CD14-positive monocyte (primary cell): ENCODE data around the gene TEX261. TPM values are rescaled to one million over a fixed set of nuclear protein-coding genes. Genes with fewer than 3 reads are reported as not detected.

ENCODE experiments used
- DNase-seq, 3 donors: peaks; one replicate each; pipeline ENCODE4 v3.0.0-alpha.2; 2011 to 2022
- H2AFZ ChIP-seq: 2 replicates; pipeline ENCODE4 v1.6.0; 2012; ENCODE audit warnings: mild to moderate bottlenecking, low read depth, low read length, inconsistent platforms; ENCODE audit not compliant: insufficient read depth, poor library complexity, severe bottlenecking
- H3K27ac ChIP-seq, 2 donors: 1 replicate in 1 of 2; 2 replicates in 1 of 2; pipeline ENCODE4 v1.5.1; 2012 to 2013; ENCODE audit warnings: low read length in 2 of 2, control low read depth in 1 of 2, inconsistent platforms in 1 of 2, low read depth in 1 of 2, mild to moderate bottlenecking in 1 of 2
- H3K27me3 ChIP-seq, 2 donors: one replicate each; pipeline versions ENCODE4 v1.6.0 to v1.6.1; 2011 to 2013; ENCODE audit warnings: low read length in 2 of 2; ENCODE audit not compliant: control insufficient read depth in 2 of 2, insufficient read depth in 2 of 2
- H3K36me3 ChIP-seq, 2 donors: replicated peaks in 1 of 2; 1 replicate in 1 of 2; 2 replicates in 1 of 2; pipeline versions ENCODE4 v1.5.1 to v1.6.1; 2012 to 2013; ENCODE audit warnings: low read length in 2 of 2, control low read depth in 1 of 2, inconsistent platforms in 1 of 2, mild to moderate bottlenecking in 1 of 2; ENCODE audit not compliant: insufficient read depth in 2 of 2, control insufficient read depth in 1 of 2
- H3K4me1 ChIP-seq, 2 donors: 1 replicate in 1 of 2; 2 replicates in 1 of 2; pipeline versions ENCODE4 v1.5.1 to v1.6.1; 2012 to 2013; ENCODE audit warnings: low read length in 2 of 2, control low read depth in 1 of 2, inconsistent platforms in 1 of 2, mild to moderate bottlenecking in 1 of 2, moderate library complexity in 1 of 2; ENCODE audit not compliant: insufficient read depth in 2 of 2, control insufficient read depth in 1 of 2
- H3K4me2 ChIP-seq: replicated peaks from 2 replicates; pipeline ENCODE3; 2012; ENCODE audit warnings: low read length, moderate library complexity, mild to moderate bottlenecking; ENCODE audit not compliant: poor library complexity, severe bottlenecking; ENCODE audit errors: extremely low read depth
- H3K4me3 ChIP-seq, 3 experiments: fragments of 200-600 bp in 1 of 3; sonication (generic) in 1 of 3; replicated peaks in 1 of 3; 1 replicate in 2 of 3; 2 replicates in 1 of 3; pipeline ENCODE4 v1.5.1; 2011 to 2013; ENCODE audit warnings: low read length in 3 of 3, mild to moderate bottlenecking in 3 of 3, control low read depth in 2 of 3, low read depth in 2 of 3, inconsistent platforms in 1 of 3, moderate library complexity in 1 of 3
- H3K79me2 ChIP-seq: 2 replicates; pipeline ENCODE4 v1.6.0; 2012; ENCODE audit warnings: mild to moderate bottlenecking, control low read depth, inconsistent platforms, low read length, moderate library complexity; ENCODE audit not compliant: insufficient read depth
- H3K9ac ChIP-seq: 2 replicates; pipeline ENCODE4 v1.6.0; 2017; ENCODE audit warnings: low read length, mild to moderate bottlenecking; ENCODE audit not compliant: insufficient read depth, poor library complexity, severe bottlenecking
- H3K9me3 ChIP-seq, 2 donors: replicated peaks in 1 of 2; 1 replicate in 1 of 2; 2 replicates in 1 of 2; pipeline versions ENCODE4 v1.5.1 to v1.6.1; 2012 to 2013; ENCODE audit warnings: low read length in 2 of 2, control low read depth in 1 of 2; ENCODE audit not compliant: control insufficient read depth in 1 of 2, insufficient read depth in 1 of 2
- H4K20me1 ChIP-seq: 2 replicates; pipeline ENCODE4 v1.6.0; 2012; ENCODE audit warnings: mild to moderate bottlenecking, low read length, control low read depth, moderate library complexity; ENCODE audit not compliant: insufficient read depth
- H3K27ac Mint-ChIP-seq, 7 donors: one replicate each; pipeline ENCODE4 v1.8.0; 2020; ENCODE audit warnings: mild to moderate bottlenecking in 7 of 7, mixed read lengths in 7 of 7, moderate library complexity in 6 of 7, inconsistent platforms in 2 of 7
- H3K27me3 Mint-ChIP-seq, 3 donors: one replicate each; pipeline ENCODE4 v1.8.0; 2021 to 2022; ENCODE audit warnings: low read depth in 3 of 3, mild to moderate bottlenecking in 3 of 3, mixed read lengths in 3 of 3, moderate library complexity in 3 of 3, inconsistent platforms in 1 of 3
- H3K36me3 Mint-ChIP-seq, 2 donors: one replicate each; pipeline ENCODE4 v1.8.0; 2020; ENCODE audit warnings: mixed read lengths in 2 of 2, inconsistent platforms in 1 of 2, mild to moderate bottlenecking in 1 of 2
- H3K4me1 Mint-ChIP-seq: one replicate; pipeline ENCODE4 v1.8.0; 2020; ENCODE audit warnings: mild to moderate bottlenecking, mixed read lengths
- H3K4me3 Mint-ChIP-seq, 2 donors: one replicate each; pipeline ENCODE4 v1.8.0; 2020; ENCODE audit warnings: mild to moderate bottlenecking in 2 of 2, mixed read lengths in 2 of 2, moderate library complexity in 1 of 2
- H3K9me3 Mint-ChIP-seq, 7 donors: one replicate each; pipeline ENCODE4 v1.8.0; 2020 to 2022; ENCODE audit warnings: mixed read lengths in 7 of 7, mild to moderate bottlenecking in 6 of 7, moderate library complexity in 6 of 7, inconsistent platforms in 2 of 7
- CTCF ChIP-seq: fragments of 200-600 bp; IDR thresholded peaks from one replicate; pipeline ENCODE4 v1.8.0; 2022; ENCODE audit warnings: antibody characterized with exemption, mild to moderate bottlenecking
- WGBS: methylation state at CpG from one replicate; pipeline ENCODE4 v1.1.5; 2013; ENCODE audit warnings: missing lambda C conversion rate; ENCODE audit not compliant: insufficient coverage; 5-methylcytosine and 5-hydroxymethylcytosine counted together
- intact Hi-C, 2 donors: fragments of 100-400 bp; cut with micrococcal nuclease; formaldehyde crosslinking; loops; one replicate each; pipeline versions ENCODE4 v1.15.0 to v1.15.1; 2023
- polyA plus RNA-seq, 3 donors: library from polyadenylated mRNA; depleted of rRNA in 1 of 3; unstranded in 2 of 3; stranded (reverse) in 1 of 3; fragments of 300-500 nt in 2 of 3; fragments of >200 nt in 1 of 3; fragmentation: Illumina TruSeq in 2 of 3; gene quantifications; 1 replicate in 2 of 3; 2 replicates in 1 of 3; pipeline ENCODE4 v1.2.3, GENCODE V29; 2012 to 2021

TEX261 gene
- polyA plus RNA-seq, 3 donors = 20.1 to 32.2 (median 30.6) TPM

GRCh38 chr2:70939839-70940580 is 54.7 kb downstream of the TEX261 start:
- Histone ChIP-seq H3K4me1 (no peaks in the 10 kb centered on the region), H3K36me3 (no peaks in the 10 kb centered on the region), H3K79me2 (no peaks in the 10 kb centered on the region), H3K4me2 (no peak overlapping the region), H3K9me3 (no peaks in the 10 kb centered on the region), H3K27ac (no peak overlapping the region), H3K4me3 (no peak overlapping the region), H3K27me3 (peaks cover 0 to 14% of the 10 kb centered on the region in 2 donors), H3K9ac (no peak overlapping the region), H4K20me1 (no peaks in the 10 kb centered on the region), H2AFZ (no peak overlapping the region)
- Mint-ChIP-seq H3K27me3 (peaks cover 16 to 38% (median 22%) of the 10 kb centered on the region in 3 donors), H3K36me3 (no peaks in the 10 kb centered on the region), H3K9me3 (no peaks in the 10 kb centered on the region), H3K4me1 (no peaks in the 10 kb centered on the region), H3K27ac (no peak overlapping the region), H3K4me3 (peak overlapping the region in 1 of 2 donors; percentile 46)
- no peak for DNase-seq
- intact Hi-C loops = no loop called here
- 89% methylated on average over 3 of the region's 10 CpGs for WGBS
- no peak for TF ChIP-seq CTCF

- no peaks in the 10 kb centered on the region for H3K79me2 ChIP-seq
- TF ChIP-seq CTCF = no peak
- H3K27me3 ChIP-seq = peaks cover 0 to 14% of the 10 kb centered on the region in 2 donors
- H3K4me3 Mint-ChIP-seq = no peak overlapping the region
- H3K36me3 ChIP-seq = no peaks in the 10 kb centered on the region
- H3K27me3 Mint-ChIP-seq = peaks cover 16 to 41% (median 22%) of the 10 kb centered on the region in 3 donors
- no peaks in the 10 kb centered on the region for H3K36me3 Mint-ChIP-seq
- 52% methylated on average over 30 of the region's 30 CpGs for WGBS
- H3K9me3 Mint-ChIP-seq = no peaks in the 10 kb centered on the region
- no peaks in the 10 kb centered on the region for H4K20me1 ChIP-seq
- no peak overlapping the region for H3K4me2 ChIP-seq
- no peaks in the 10 kb centered on the region for H3K4me1 Mint-ChIP-seq
- H3K4me3 ChIP-seq = no peak overlapping the region
- no peaks in the 10 kb centered on the region for H3K4me1 ChIP-seq
- no peak for DNase-seq
- intact Hi-C loops = no loop called here
- no peak overlapping the region for H3K27ac Mint-ChIP-seq
- no peak overlapping the region for H2AFZ ChIP-seq
- H3K9me3 ChIP-seq = no peaks in the 10 kb centered on the region
- no peak overlapping the region for H3K9ac ChIP-seq
- H3K27ac ChIP-seq = no peak overlapping the region
Measured at GRCh38 chr2:70939001-70939838, 55.5 kb downstream of the TEX261 start.
